GM19328 (cell line): ENCODE results near the gene NXPH4.
A peak's percentile ranks its signal among the peaks of the same experiment; 100 is the strongest.

Source experiments
- ATAC-seq: cut with Tn5 transposase; IDR thresholded peaks from one replicate; pipeline ENCODE4 v1.9.1; 2021; ENCODE audit warnings: mild to moderate bottlenecking, moderate library complexity; ENCODE audit not compliant: unreplicated experiment

NXPH4 gene

DNA sequence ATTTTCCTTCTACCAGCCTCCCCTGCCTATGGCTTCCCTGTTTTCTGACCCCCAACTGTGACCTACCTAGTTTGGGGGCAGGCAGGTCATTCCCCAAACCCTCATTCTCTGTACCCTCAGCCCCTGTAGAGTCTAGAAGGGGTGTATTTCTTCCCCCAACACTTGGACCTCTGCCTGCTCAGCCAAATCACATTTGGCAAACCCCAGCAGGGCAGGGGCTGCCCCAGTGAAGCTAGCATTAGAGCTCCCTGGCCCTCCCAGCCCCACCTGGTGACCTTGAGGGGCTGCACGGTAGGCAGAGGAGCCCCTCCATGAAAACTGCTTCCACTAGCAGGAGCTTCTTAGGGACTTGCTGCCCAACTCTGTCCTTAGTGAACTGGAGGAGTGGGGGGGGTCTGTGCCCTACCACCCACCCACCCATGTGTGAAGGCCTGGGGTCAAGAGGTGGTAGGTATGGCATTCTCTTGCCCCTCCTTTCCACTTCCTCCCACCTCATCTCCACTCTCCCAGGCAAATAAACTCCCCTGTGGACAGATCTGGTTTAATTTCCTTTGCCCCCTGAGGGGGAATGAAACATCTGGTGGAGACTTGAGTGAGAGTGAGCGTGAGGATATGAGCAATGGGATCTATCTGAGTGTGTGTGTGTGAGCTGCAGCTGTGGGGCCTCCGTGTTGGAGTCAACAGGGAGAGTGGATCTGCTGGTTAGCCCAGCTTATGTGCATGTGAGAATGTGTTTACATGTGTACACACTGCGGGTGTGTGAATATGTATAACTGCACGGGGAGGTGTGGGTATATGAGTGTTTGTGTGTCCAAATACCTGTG is 1.6 kb downstream of the NXPH4 start:
- no peak for ATAC-seq

DNA sequence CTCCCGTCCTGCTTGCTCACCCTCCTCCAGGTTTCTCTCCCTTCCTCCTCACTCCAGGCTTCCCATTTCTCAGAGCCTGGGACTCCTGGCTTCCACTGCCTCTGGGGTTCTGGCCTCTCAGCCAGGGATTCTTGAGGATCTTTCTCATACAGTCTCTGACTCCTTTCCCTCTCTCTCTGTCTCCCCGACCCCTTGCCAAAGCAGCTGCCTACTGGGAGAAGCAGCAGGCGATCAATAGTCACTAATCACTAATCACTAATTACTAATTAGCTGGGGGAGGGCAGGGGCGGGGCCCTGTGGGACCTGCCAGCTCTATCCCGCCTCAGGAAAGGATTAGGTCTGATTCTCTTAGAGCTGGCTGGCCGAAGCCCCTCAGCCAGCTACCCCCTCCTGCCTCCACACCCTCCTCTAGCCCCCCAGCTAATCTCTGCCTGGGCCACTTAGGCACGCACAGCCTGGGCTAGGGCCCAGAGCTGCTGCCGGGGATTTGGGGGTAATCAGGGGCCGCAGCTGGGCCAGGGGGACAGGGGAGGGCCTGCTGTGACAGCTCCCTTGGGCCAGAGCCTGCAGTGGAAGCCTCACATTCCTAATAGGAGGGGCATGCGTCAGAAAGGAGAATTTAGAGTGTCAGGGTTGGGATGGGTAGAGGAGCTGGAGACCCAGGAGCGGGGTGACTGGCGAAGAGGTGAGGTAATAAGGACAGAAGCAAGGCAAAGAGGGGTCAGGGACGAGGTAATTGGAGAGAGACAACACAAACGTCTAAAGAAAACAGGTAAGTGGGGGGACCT is 2.8 kb downstream of the NXPH4 start:
- no peak for ATAC-seq

DNA sequence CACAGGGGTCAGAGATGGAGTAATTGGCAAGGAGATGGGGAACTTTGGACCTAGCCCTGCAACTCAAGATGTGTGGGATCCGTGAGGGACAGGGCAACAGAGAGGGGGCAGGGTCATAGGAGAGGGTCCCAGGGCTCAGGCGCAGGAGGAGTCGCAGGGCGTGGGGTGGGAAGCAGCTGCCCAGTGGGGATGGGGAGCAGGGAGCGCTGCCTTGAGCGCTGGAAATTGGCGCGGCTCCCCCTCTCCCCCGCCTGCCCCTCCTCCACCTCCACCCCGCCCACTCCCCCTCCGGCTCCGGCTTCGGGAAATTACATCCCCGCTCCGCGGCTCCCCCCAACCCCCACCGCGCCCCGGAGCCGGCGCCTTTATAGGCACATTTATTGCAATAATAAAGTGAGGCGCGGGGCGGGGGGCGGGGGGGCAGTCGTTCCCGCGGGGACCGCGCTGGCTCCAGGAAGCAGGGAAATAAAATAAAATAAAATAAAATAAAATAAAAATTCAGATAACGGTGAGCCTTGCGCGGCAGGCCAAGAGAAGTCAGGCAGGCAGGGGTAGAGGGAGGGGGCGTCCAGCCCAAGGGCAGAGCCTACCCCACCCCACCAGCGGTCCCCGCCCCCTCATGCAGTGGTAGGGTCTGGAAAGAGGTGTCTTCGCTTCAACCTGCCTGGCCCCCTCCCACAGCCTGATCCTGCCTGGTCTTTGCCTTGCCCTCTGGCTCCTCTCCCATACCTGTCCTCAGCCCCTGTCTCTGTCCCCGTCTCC is 3.6 kb downstream of the NXPH4 start:
- ATAC-seq, result no peak

DNA sequence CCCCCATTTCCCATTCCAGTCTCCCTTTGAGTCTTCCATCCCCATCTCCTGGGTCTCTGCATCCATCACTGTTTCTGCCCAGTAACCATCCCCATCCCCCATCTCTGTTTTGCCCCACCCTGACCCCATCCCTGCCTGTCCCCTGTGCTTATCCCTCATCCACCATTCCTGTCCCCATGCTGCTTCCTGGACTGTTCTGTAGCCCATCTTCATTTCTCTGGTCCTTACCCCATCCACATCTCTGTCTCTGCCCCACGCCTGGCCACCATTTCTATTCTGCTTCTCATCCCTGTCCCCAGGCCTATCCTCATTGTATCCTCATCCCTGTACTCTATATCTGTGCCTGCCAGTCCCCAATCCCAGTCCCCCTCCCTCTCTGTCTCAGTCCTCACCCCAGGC is 4.2 kb downstream of the NXPH4 start:
- no peak for ATAC-seq

DNA sequence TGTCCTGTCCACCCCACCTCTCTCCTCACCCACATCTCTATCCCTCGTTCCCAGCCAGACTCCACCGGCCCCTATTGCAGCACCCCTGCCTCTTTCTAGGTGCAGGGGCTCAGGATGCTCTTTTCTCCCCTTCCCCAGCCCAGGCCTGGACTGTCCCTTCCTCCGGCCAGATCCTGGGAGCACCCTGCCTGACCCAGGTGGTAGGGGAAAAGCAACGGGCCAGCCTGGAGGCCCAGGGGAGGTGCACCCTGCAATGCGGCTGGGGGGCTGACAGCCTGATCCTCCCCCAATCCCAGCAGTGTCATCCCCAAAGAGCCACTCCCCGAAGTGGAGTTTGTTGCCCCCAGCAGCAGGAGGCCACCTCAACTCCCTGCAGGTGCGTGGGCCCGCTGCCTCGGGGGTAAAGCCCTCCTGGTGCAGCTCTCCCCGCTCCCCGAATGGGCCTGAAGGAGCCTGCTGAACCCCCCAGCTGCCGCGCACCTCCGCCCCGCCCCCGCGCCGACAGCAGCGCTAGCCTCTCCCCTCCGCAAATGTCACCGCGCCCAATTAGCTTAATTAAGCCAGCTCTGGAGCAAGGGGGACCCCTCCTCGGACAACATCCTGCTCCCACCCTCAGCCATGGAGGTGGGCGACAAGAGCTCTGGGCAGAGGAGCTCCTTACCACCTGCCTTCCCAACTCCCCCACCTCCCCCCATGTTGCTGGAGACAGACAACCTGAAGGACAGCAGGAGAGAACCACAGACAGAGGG is 4.7 kb downstream of the NXPH4 start:
- no peak for ATAC-seq

DNA sequence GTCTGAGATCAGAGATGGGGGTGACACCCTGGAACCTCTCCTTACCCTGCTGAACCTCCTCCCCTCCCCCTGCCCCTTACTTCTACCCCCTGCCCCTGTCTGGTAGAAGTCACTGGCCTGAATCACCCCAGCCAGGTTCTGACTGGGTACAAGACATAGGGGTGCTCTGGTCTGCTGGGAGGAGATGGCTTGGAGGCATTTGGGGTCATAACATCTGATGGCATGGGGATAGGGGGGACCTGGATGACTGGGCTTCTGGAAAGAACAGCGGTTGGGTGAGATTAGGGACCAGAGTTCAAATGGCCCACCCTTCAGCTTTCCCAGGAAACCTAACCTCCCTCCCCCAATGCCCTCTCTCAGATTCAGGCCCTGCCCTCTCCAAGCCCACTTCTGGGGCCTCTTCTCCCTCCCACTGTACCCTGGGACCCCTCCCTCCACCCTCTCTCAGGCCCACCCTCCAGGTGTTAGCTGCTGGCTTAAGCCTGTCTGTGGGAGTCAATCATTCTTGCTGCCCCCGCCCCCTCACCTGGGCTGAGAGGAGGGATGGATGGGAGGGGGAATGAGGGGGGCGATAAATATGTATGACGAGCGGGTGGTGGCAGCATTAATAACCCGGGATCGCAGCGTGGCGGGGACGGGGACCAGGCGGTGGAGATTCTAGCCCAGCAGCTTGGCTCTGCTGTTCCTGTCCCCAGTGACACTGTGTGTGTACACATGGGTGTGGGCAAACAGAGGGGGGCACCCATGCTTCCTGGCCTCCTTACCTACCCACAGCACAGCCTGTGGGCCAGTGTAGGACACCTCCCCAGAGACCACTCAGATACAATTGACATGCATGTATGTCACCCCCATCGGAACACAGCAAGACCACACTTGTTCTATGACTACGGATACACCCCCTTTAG is 5.9 kb downstream of the NXPH4 start:
- no peak for ATAC-seq

DNA sequence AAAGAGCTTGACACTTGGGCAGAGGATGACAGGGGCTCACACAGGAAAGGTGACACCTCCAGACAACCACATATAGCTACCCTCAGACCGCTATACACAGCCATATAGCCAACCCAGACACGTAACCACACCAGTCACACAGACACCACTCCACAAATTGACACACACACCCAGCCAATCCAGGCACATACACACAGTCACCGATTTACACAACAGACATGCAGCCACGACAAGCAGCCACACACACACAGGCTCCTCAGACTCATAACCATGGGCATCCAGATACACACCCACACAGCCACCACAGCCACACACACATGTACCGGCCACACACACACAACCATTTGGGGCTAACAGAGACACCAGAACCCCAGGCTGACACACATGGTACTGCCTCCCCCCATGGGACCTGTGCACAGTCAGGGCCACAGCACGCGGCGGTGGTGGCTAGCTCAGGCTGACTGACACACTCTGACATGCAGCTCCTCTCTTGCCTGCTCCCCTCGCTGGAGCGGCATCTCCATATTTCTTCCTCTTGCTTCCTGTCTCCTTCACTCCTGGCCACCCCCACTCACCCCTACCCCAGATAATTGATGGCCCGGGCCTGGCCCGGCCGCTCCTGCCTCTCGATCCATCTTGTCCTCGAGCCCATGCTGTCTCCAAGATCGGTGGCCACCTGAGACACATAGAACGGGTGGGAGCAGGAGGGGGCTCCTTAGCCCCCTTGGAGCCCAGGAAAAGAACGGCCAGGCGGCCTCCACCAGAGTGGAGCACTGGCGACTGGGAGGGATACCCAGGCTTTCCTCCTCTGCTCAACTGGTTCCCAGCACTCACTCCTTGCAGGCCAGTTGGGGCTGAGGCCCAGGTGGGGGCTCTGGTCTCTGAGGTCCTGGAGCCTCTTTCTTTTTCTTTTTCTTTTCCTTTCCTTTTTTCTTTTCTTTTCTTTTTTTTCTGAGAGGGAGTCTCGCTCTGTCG is 6.9 kb downstream of the NXPH4 start:
- ATAC-seq, result no peak

DNA sequence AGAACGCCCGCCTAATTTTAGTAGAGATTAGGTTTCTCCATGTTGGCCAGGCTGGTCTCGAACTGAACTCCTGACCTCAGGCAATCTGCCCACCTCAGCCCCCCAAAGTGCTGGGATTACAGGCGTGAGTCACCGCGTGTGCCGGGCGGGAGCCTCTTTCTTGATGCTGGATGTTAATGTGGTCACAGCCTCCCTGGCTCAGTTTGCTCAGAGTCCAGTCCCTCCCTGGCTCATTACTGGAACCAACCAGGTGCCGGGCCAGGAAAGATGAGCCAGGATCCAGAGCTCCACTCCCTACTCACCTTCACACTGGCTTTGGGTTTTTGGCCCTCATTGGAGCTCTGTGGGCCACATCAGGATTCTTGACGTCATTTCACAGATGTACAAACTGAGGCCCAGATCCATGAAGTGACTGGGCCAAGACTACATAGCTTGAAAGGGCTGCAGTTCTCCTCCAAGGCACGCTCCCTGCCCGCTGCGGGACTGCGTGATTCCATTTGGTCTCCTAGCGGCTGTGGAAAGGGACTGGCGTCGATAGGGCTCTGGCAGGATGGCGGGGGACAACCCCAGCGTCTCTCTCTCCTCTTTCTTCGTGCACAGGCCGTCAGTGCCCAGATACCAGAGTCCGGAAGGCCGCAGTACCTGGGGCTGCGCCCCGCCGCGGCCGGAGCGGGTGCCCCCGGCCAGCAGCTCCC is 7.8 kb downstream of the NXPH4 start:
- ATAC-seq, result no peak

DNA sequence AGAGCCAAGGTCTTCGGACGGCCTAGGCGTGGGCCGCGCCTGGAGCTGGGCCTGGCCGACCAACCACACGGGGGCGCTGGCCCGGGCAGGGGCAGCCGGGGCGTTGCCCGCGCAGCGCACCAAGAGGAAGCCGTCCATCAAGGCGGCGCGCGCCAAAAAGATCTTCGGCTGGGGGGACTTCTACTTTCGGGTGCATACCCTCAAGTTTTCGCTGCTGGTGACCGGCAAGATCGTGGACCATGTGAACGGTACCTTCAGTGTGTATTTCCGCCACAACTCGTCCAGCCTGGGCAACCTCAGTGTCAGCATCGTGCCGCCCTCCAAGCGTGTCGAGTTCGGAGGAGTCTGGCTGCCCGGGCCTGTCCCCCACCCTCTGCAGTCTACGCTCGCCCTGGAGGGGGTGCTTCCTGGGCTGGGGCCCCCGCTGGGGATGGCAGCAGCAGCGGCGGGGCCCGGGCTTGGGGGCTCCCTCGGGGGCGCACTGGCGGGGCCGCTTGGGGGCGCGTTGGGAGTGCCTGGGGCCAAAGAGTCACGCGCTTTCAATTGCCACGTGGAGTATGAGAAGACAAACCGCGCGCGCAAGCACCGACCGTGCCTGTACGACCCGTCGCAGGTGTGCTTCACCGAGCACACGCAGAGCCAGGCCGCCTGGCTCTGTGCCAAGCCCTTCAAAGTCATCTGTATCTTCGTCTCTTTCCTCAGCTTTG is 8.5 kb downstream of the NXPH4 start:
- ATAC-seq, result no peak

DNA sequence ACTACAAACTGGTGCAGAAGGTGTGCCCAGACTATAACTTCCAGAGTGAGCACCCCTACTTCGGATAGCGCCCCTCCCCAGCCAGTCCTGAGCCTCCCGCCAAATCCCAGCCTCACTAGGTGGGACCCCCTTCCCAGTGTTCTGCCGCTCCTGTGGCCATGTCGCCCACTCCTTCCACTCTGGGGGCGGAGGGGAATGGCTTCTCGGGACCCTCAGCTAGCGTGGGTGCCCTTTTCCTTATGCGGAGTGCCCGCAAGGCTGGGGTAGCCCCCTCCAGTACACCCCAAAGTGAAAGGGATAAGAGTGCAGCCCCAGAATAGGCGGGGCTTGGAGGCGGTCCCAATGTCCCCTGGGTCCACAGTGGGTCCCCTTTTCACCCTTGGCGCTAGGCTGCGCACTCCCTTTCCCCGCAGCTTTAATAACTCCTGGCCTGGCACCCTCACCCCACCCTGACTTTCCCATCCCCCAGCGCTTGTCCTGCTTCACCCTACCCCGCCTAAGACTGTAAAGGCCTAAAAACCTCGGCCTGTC is 9.2 kb downstream of the NXPH4 start:
- no peak for ATAC-seq

DNA sequence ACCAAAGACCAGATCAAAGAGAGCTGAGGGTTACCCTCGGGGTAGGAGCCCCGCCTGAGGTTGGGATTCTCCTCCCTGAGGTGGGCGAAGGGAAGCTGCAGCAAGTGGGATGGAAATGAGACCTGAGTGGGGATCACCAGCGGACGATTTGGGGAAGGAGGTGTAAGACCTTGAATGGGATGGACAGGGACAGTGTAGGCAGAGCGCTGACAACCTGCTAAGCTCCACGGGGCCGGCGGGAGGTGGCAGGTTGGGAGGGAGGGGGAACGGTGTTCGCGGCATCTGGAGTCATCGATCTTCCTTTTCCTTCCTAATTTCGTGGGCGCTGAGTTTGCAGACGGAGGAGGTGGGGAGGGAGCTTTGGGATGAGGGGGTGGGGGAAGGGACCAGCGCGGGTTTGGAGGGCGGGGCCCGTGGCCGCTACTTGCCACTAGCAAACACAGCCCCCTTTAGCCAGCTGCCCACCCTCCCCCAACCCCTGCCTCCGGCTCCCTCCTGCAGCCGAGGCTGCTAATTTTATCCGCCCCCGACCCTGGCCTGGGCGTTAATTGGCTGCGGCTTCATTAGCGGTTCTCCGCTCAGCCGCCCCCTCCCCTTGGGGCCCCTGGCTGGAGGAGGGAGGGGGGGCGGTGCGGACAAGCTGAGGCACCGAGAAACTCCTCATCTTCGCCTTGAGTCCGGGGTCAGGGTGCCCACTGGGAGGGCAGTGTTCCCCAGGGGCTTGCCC is 10.2 kb downstream of the NXPH4 start:
- ATAC-seq, result no peak

DNA sequence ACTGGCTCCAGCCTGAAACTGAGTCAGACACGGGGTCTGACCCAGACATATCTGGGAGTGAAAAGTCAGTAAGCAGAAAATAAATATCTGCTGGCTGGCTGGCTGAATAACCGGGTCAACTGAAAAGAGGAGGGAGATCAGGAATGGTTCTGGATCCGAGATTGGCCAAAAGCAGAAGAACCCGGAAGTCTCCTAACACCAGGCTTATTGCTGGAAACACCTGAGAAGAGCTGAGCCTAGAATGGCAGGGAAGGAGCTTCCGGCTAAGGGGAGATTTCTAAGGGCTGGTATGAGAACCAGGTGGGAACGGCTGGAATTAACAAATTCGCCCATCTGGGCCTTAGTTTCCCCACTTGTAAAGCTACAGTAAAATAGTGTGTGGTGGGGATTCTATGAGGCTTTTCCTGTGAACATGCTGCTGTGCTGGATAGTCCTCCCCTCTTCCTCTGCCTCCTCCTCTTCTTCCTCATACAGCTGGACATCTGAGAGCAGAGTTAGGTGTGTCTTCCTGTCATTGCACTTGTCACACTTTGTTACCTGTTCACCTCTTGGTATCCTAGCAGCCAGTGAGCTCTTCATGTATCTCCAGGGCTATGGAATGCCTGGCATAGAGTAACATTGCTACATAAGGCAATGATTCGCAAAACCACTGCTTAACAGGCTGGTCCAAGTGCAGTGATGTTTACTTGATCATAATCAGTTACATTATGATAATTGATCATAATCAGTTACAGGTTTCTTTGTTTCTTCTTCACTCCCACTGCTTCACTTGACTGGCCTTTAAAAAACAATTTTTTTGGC is 10.9 kb downstream of the NXPH4 start:
- ATAC-seq, result no peak

DNA sequence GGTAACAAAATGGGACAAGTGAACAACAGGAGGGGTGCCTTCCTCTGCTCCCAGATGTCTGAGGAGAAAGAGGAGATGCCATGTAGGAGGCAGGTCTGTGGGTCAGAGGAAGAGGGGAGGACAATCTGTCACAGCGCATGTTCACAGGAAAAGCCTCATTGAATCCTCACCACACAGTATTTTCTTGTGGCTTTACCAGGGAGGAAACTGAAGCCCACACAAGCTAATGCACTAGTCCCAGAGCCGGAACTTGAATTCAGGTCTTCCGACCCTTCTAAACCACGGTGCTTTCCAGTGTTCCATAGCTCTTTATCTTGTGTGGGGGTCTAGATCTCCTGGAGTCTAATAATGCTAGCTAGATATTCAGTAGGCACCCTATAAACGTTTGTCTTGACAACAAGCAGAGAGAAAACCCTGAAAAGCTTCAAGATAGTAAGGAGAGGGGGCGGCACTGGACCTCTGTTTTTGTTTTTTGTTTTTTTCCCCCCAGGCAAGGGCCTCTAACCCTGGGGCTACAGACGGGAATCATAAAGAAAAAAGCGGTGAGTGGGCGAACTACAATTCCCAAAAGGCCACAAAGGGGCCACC is 12.5 kb downstream of the NXPH4 start:
- no peak for ATAC-seq

DNA sequence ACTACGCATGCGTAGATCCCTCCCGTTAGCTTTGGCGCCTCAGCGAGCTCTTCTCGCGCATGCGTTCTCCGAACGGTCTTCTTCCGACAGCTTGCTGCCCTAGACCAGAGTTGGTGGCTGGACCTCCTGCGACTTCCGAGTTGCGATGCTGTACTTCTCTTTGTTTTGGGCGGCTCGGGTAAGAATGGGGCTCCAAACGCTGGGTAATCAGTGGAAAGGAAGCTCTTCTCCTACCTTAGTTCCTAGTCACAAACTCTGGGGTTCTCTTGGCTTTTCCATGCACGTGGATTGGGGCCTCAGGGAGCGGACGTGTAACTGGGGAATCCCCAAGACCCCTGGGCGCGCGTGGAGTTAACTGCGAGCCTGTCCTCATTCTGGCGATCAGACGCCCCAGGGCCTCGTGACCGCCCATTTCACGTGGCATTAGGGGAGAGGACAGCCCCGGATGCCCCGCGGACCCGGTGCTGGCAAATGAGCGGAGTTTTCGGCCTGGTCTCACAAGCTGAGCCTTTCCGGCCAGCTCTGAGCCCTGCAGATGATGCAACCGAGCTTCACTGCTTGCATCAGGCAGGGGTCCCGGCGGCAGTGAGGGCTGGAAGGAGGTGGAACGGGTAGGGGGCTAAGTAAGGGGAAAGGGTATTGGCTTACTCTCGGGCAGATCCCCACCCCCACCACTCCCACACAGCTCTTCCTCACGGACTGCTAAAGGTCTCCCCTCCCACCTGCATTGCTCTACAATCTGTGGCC is 13.2 kb downstream of the NXPH4 start, which contains the start of gene SHMT2:
Gene SHMT2 (plus strand): TSS at position 78 of the 747 bp plus-strand sequence. CDS start 68 bp downstream, at position 146.
- ATAC-seq, result peak; percentile 55
